Measurements from ENCODE around the gene ARHGAP28. TPM values are rescaled to one million over a fixed set of nuclear protein-coding genes. Genes with fewer than 3 reads are reported as not detected.

ARHGAP28 gene
- total and polyA plus RNA-seq, 2 of the 13 experiments (the other 11 are each of a cell fraction or from before 2014, with no cell fraction given) = not detected

- no peaks in the 10 kb centered on the region for H3K9me3 ChIP-seq (ENCODE audit: low read length)
- H3K9ac ChIP-seq (ENCODE audit: insufficient read depth, low read depth, low read length) = no peak overlapping the region
- H3K4me1 ChIP-seq (ENCODE audit: insufficient read depth, low read length) = no peaks in the 10 kb centered on the region
- TF ChIP-seq MIER3 (CRISPR knock-in tag; IDR thresholded peaks at IDR 0.05; ENCODE audit: borderline replicate concordance) = no peak
- no peak for TF ChIP-seq TRIM24 (CRISPR knock-in tag; IDR thresholded peaks at IDR 0.05)
- TF ChIP-seq ZNF850 (CRISPR knock-in tag; conservative IDR thresholded peaks at IDR 0.05) = no peak
- TF ChIP-seq, protein P1, sequence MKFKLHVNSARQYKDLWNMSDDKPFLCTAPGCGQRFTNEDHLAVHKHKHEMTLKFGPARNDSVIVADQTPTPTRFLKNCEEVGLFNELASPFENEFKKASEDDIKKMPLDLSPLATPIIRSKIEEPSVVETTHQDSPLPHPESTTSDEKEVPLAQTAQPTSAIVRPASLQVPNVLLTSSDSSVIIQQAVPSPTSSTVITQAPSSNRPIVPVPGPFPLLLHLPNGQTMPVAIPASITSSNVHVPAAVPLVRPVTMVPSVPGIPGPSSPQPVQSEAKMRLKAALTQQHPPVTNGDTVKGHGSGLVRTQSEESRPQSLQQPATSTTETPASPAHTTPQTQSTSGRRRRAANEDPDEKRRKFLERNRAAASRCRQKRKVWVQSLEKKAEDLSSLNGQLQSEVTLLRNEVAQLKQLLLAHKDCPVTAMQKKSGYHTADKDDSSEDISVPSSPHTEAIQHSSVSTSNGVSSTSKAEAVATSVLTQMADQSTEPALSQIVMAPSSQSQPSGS (CRISPR knock-in tag; IDR thresholded peaks at IDR 0.05) = no peak
- no peak for TF ChIP-seq PHF8 (CRISPR knock-in tag; IDR thresholded peaks at IDR 0.05)
- no peak for TF ChIP-seq XRCC5 (optimal IDR thresholded peaks at IDR 0.05; ENCODE audit: low read length)
- TF ChIP-seq NR3C1 (CRISPR knock-in tag; IDR thresholded peaks at IDR 0.05) = no peak
- TF ChIP-seq FOXC1 (CRISPR knock-in tag; IDR thresholded peaks at IDR 0.05; ENCODE audit: borderline replicate concordance) = no peak
- no peak for TF ChIP-seq GPBP1L1 (CRISPR knock-in tag; IDR thresholded peaks at IDR 0.05)
- H2AFZ ChIP-seq (ENCODE audit: low read length) = no peak overlapping the region
- ATAC-seq = no peak
- H4K20me1 ChIP-seq (ENCODE audit: insufficient read depth, low read length) = no peaks in the 10 kb centered on the region
- no peak overlapping the region for H3K4me2 ChIP-seq (ENCODE audit: low read depth, low read length)
- no peaks in the 10 kb centered on the region for H3K79me2 ChIP-seq (ENCODE audit: insufficient read depth, low read length)
- H3K27ac ChIP-seq (ENCODE audit: extremely low read length, insufficient read depth, low read length) = no peak overlapping the region
- intact Hi-C loops (cut with micrococcal nuclease; ENCODE audit: unreplicated experiment) (no loop called here), in situ Hi-C loops (cut with HindIII; ENCODE audit: extremely low pct_ligation_motif_present, low pct_unique_long_range_greater_than_20kb) (no loop called here)
- no peak for DNase-seq (ENCODE audit: low spot score)
- under 1% methylated on average over 5 of the region's 5 CpGs for WGBS (ENCODE audit: low lambda C conversion rate)
- FAIRE-seq = no peak
- ChIA-PET POLR2A (no interaction called here), CTCF (ENCODE audit: low intra/inter-chr PET ratio, low total read pairs) (no interaction called here)
- no peaks in the 10 kb centered on the region for H3K36me3 ChIP-seq (replicated peaks in 1 of 2; ENCODE audit: control insufficient read depth in 1 of 2, insufficient read depth in 2 of 2, low read length in 2 of 2)
- BruUV-seq (replicated peaks) = no TSS peak
- peaks cover 0 to 7% of the 10 kb centered on the region in 2 experiments; a peak in 2 of 5 replicates for H3K27me3 ChIP-seq (ENCODE audit: control insufficient read depth in 1 of 2, insufficient read depth in 2 of 2, low read length in 2 of 2)
- no peak overlapping the region for H3K4me3 ChIP-seq (replicated peaks in 1 of 3; ENCODE audit: insufficient read depth in 1 of 3, low read depth in 2 of 3, low read length in 3 of 3)
Observed at GRCh38 chr18:6743999-6744398, 14.5 kb downstream of the ARHGAP28 start.

All from HepG2 (cell line).